Stimulated activated naive CD8-positive, alpha-beta T cell treated with anti-CD3 and anti-CD28 coated beads, Interleukin-15, amount 100 ng/mL, for 72 hours (primary cell): ENCODE data around the gene CIITA.
A peak's percentile ranks its signal among the peaks of the same experiment; 100 is the strongest.
"Not testable (repeated sequence)": the region's sequence is repeated elsewhere in the genome, so short reads cannot be mapped to it uniquely, and the experiment has no call there.

ENCODE experiments used
- ATAC-seq: fragments of 150-1000 bp; cut with Tn5 transposase; 2 replicates; pipeline ENCODE4 v1.10.0; 2021; ENCODE audit warnings: mild to moderate bottlenecking, moderate library complexity
- DNase-seq, 2 donors: peaks; one replicate each; pipeline ENCODE4 v3.0.0; 2021 to 2022
- H3K27ac Mint-ChIP-seq, 2 donors: one replicate each; pipeline ENCODE4 v1.8.0; 2022; ENCODE audit warnings: mild to moderate bottlenecking in 2 of 2, mixed read lengths in 2 of 2, moderate library complexity in 2 of 2
- H3K27me3 Mint-ChIP-seq: one replicate; pipeline ENCODE4 v1.8.0; 2022; ENCODE audit warnings: mixed read lengths
- H3K4me1 Mint-ChIP-seq: one replicate; pipeline ENCODE4 v1.8.0; 2022; ENCODE audit warnings: mild to moderate bottlenecking, mixed read lengths
- H3K4me3 Mint-ChIP-seq, 2 donors: one replicate each; pipeline ENCODE4 v1.8.0; 2022; ENCODE audit warnings: mild to moderate bottlenecking in 2 of 2, mixed read lengths in 2 of 2, moderate library complexity in 1 of 2
- H3K9me3 Mint-ChIP-seq, 2 donors: one replicate each; pipeline ENCODE4 v1.8.0; 2022; ENCODE audit warnings: mixed read lengths in 2 of 2

Gene CIITA

DNA sequence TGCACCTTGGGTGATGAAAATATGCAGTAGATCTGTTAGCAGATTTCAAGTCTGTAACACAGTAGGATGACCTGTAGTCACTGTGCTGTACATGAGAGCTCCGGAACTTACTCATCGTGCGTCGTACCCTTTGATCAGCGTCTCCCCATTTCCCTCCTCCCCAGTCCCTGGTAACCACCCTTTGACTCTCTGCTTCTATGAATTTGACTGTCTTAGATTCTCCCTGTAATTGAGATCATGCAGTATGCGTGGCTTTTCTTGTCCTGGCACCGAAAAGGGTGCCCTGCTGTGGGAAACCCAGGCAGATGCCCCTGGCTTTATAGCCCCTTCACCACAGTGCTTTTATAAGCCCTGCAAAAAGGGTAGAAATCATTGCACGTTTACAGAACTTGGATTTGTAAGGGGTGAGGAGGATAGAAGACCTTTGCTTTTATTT, 87.9 kb downstream of the CIITA start:
- DNase-seq, result peak in 1 of 2 donors; percentile 81
- peaks cover 8 to 10% of the 10 kb centered on the region in 2 donors for H3K9me3 Mint-ChIP-seq
- H3K27me3 Mint-ChIP-seq, result no peaks in the 10 kb centered on the region
- ATAC-seq, result peak; percentile 84
- H3K4me1 Mint-ChIP-seq, result peaks cover 38% of the 10 kb centered on the region
- peak overlapping the region; percentile 14 to 94 for H3K27ac Mint-ChIP-seq
- peak overlapping the region; percentile 17 to 64 for H3K4me3 Mint-ChIP-seq

GRCh38 chr16:10965440-10966061, 88.5 kb downstream of the CIITA start:
- peak in 1 of 2 donors; percentile 78 for DNase-seq
- peak; percentile 84 for ATAC-seq
- Mint-ChIP-seq H3K27me3 (no peaks in the 10 kb centered on the region), H3K9me3 (peaks cover 8 to 10% of the 10 kb centered on the region in 2 donors), H3K4me1 (peaks cover 38% of the 10 kb centered on the region), H3K27ac (peak overlapping the region; percentile 81 to 94), H3K4me3 (peak overlapping the region; percentile 36 to 65)

GRCh38 chr16:10966129-10966528, 89.1 kb downstream of the CIITA start:
- Mint-ChIP-seq H3K4me1 (peaks cover 38% of the 10 kb centered on the region), H3K27me3 (no peaks in the 10 kb centered on the region), H3K27ac (peak overlapping the region; percentile 81 to 94), H3K4me3 (peak overlapping the region; percentile 36 to 65), H3K9me3 (peaks cover 8 to 10% of the 10 kb centered on the region in 2 donors)
- DNase-seq (no peak), ATAC-seq (no peak)

GRCh38 chr16:10966559-10966958, 89.6 kb downstream of the CIITA start:
- not testable (repeated sequence) for H3K27me3 Mint-ChIP-seq, H3K4me3 Mint-ChIP-seq, H3K9me3 Mint-ChIP-seq, ATAC-seq
- Mint-ChIP-seq H3K4me1 (peaks cover 41% of the 10 kb centered on the region), H3K27ac (peak overlapping the region; percentile 81 to 94)
- peak in 1 of 2 donors; percentile 54 for DNase-seq

DNA sequence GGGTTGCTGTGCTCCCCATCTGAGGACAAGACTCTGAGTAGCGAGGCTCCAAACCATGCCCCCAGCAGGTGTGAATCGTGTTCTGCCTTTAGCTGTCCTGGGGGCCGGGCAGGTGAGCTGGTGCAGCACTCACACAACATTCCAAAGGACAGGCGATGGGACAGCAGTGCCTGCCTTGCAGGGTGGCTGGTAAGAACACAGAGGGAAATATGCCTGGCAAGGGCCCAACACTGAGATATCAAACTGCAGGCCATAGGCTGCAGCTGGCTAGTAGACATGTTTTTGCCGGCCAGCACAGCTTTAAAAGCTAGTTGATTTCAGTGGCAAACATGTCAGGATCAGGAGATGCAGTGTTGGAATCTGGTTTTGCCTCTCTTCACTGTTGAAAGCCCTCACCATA, 91.0 kb downstream of the CIITA start:
- DNase-seq, result no peak
- no peak overlapping the region for H3K4me3 Mint-ChIP-seq
- peaks cover 55% of the 10 kb centered on the region for H3K4me1 Mint-ChIP-seq
- peak overlapping the region in 1 of 2 donors; percentile 86 for H3K27ac Mint-ChIP-seq
- H3K9me3 Mint-ChIP-seq, result peaks cover 8 to 10% of the 10 kb centered on the region in 2 donors
- no peak for ATAC-seq
- no peaks in the 10 kb centered on the region for H3K27me3 Mint-ChIP-seq

- Mint-ChIP-seq H3K4me1 (peaks cover 61% of the 10 kb centered on the region), H3K27ac (peak overlapping the region in 1 of 2 donors; percentile 86), H3K9me3 (peaks cover 8 to 10% of the 10 kb centered on the region in 2 donors), H3K27me3 (no peaks in the 10 kb centered on the region), H3K4me3 (no peak overlapping the region)
- no peak for DNase-seq
- no peak for ATAC-seq
Measured at GRCh38 chr16:10968498-10968897, 91.5 kb downstream of the CIITA start.

DNA sequence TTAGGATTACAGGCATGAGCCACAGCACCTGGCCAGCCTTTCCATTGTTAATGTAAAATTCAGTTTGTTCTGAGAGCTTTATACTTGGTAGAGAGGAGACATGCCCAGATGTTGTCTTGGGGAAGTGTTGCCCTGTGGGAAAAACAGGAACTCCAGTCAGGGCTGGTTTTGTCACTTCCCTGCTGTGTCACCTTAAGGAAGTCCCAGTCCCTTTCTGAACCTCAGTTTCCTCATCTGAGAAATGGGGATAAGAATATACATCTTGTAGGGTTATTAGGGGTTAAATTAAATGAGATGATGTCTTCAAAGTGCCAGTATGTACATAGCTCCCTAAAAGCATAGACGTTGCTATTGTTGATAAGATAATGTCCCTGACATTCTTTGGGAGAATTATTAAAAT, 92.6 kb downstream of the CIITA start:
- ATAC-seq (no peak), DNase-seq (no peak)
- H3K27me3 Mint-ChIP-seq, result no peaks in the 10 kb centered on the region
- H3K27ac Mint-ChIP-seq, result no peak overlapping the region
- peaks cover 55% of the 10 kb centered on the region for H3K4me1 Mint-ChIP-seq
- H3K9me3 Mint-ChIP-seq, result peaks cover 8 to 10% of the 10 kb centered on the region in 2 donors
- H3K4me3 Mint-ChIP-seq, result no peak overlapping the region

- H3K4me3 Mint-ChIP-seq, result no peak overlapping the region
- DNase-seq, result no peak
- H3K27ac Mint-ChIP-seq, result no peak overlapping the region
- peaks cover 8 to 10% of the 10 kb centered on the region in 2 donors for H3K9me3 Mint-ChIP-seq
- no peak for ATAC-seq
- peaks cover 52% of the 10 kb centered on the region for H3K4me1 Mint-ChIP-seq
- no peaks in the 10 kb centered on the region for H3K27me3 Mint-ChIP-seq
Measured at GRCh38 chr16:10970065-10970464, 93.1 kb downstream of the CIITA start.

DNA sequence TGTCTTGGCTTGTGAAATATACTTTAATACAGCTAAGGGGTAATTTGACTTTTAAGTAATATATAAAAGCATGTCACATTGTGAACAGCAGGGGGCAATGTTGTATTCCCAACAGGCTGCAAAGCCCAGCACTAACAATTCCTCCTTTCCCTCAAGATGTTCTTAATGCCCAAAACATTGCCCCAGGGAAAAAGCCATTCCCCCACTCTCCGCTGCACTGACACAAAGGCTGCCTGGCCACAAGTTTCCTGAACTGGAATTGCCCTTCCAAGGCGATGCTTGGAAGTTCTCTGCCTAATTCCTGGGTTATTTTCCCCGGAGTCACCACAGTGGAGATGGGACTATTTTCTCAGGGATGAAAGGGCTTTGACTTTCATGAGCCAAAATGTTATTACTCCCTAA, 94.6 kb downstream of the CIITA start:
- peaks cover 37% of the 10 kb centered on the region for H3K4me1 Mint-ChIP-seq
- DNase-seq, result no peak

DNA sequence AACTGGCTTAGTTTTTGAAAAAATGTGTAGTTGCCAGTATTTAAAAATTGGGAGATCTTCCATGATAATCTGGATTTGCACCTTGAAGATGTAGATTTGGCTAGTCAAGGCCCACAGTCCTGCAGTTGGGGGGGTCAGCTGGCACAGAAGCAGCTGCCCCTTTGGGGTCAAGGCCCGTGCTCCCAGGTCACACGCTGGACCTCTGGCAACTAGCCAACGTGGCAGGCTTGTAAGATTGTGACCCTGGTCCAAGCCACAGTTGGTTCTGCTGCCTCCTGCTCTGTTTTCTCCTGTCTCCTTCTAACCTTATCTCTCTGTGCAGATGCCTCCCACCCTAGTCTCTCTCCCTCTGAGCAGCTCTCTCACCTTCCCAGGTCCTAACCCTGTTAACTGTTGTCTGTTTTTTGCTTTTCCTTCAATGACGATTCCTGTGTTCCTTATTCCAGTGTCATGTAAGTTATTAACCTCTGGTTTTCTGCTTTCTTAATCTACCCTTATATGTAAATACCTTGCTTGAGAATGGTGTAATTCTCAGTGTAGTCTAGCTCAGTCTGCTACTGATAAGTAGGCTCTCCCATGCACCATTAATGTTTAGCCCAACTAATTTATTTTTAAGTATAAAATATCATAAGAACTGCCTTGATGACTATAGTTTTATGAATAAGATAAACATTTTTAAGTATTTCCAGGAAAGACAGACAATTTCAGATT, 95.3 kb downstream of the CIITA start:
- DNase-seq (no peak), ATAC-seq (no peak)
- Mint-ChIP-seq H3K9me3 (no peaks in the 10 kb centered on the region), H3K4me1 (peaks cover 34% of the 10 kb centered on the region), H3K27me3 (no peaks in the 10 kb centered on the region), H3K4me3 (peak overlapping the region in 1 of 2 donors; percentile 6), H3K27ac (peak overlapping the region in 1 of 2 donors; percentile 3)

More for the DNA sequence above, 94.6 kb downstream of the CIITA start:
- Mint-ChIP-seq H3K4me3 (no peak overlapping the region), H3K27ac (no peak overlapping the region), H3K27me3 (no peaks in the 10 kb centered on the region), H3K9me3 (peaks cover 0 to under 1% of the 10 kb centered on the region in 2 donors)
- ATAC-seq, result no peak

DNA sequence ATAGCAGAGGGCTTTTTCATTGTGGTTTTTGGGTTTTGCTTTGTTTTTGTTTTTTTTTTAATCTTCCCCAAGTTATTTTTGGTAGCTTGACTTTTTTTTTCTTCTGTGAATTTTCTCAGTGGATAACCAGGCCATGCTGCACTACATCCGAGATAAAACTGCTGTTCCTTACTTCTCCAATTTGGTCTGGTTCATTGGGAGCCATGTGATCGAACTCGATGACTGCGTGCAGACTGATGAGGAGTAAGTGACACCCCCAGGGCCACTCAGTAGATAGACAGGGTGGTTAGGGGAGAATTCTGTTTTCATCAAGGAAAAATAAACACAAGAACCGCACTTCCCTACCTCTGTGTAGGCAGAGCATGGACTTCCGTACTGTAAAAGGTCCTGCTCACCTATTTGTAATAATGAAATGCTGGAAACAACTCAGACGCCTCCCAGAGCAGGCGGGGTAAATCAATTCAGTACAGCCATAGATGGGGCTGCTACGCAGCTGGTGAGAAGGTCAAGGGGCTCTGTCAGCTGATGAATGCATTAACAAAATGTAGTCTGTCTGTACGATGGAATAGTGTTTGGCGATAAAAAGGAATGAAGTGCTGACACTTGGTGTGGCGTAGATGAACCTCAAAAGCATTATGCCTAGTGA, 95.9 kb downstream of the CIITA start:
- Mint-ChIP-seq H3K4me3 (peak overlapping the region; percentile 28 to 31), H3K9me3 (no peaks in the 10 kb centered on the region), H3K27ac (peak overlapping the region; percentile 32 to 86), H3K27me3 (no peaks in the 10 kb centered on the region), H3K4me1 (peaks cover 39% of the 10 kb centered on the region)
- ATAC-seq (peak; percentile 18), DNase-seq (no peak)

- H3K27me3 Mint-ChIP-seq, result no peaks in the 10 kb centered on the region
- H3K27ac Mint-ChIP-seq, result no peak overlapping the region
- H3K9me3 Mint-ChIP-seq, result no peaks in the 10 kb centered on the region
- DNase-seq, result no peak
- H3K4me1 Mint-ChIP-seq, result peaks cover 38% of the 10 kb centered on the region
- H3K4me3 Mint-ChIP-seq, result no peak overlapping the region
- ATAC-seq, result no peak
Measured at GRCh38 chr16:10976634-10977033, 99.6 kb downstream of the CIITA start.

DNA sequence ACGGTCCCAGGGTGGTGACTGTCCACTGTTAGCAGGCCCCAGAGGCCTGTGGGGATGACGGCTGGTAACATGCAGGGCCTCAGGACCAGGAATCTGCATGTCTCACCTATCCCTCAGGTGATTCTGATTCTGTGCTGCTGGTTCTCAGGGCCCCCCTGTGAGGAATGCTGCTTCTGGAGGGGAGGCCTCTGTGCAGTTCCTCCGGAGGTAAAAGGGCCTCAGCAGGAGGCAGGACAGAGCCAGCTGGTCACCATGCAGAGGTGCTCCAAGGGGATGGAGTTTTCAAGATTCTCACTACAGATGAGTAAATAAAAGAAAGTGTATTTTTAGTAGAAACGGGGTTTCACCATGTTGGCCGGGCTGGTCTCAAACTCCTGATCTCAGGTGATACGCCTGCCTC, 101.1 kb downstream of the CIITA start:
- Mint-ChIP-seq H3K4me3 (no peak overlapping the region), H3K27ac (no peak overlapping the region), H3K27me3 (no peaks in the 10 kb centered on the region), H3K9me3 (no peaks in the 10 kb centered on the region), H3K4me1 (peaks cover 24% of the 10 kb centered on the region)
- no peak for DNase-seq
- ATAC-seq, result no peak

DNA sequence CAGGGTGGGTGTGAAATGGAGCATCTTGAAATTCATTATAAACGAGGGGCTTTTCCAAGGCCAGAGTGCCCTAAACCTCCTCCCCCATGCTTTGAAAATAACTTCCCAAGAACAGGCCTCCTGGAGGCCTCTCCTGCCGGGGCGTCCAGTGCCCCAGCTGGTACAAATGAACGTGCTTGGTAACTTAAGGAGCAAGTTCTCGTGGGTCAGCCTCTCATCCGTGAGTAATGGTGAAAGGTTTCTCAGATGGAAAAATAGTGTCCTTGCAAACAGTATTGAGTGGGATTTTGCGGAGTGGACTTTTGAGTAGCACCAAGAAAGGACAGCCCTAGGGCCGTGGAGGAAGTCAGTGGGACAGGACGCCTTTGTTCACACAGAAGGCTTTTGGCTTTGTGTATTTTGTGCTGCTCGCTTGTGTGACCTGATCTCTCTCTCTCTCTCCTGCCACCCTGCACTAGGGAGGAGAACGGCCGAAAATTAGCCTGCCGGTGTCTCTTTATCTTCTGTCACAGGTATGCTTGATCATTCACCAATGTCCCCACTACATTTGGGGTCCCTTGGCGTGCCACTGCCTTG, 102.0 kb downstream of the CIITA start:
- no peaks in the 10 kb centered on the region for H3K9me3 Mint-ChIP-seq
- no peak for ATAC-seq
- DNase-seq, result no peak
- no peaks in the 10 kb centered on the region for H3K27me3 Mint-ChIP-seq
- peaks cover 19% of the 10 kb centered on the region for H3K4me1 Mint-ChIP-seq
- no peak overlapping the region for H3K27ac Mint-ChIP-seq
- H3K4me3 Mint-ChIP-seq, result no peak overlapping the region

DNA sequence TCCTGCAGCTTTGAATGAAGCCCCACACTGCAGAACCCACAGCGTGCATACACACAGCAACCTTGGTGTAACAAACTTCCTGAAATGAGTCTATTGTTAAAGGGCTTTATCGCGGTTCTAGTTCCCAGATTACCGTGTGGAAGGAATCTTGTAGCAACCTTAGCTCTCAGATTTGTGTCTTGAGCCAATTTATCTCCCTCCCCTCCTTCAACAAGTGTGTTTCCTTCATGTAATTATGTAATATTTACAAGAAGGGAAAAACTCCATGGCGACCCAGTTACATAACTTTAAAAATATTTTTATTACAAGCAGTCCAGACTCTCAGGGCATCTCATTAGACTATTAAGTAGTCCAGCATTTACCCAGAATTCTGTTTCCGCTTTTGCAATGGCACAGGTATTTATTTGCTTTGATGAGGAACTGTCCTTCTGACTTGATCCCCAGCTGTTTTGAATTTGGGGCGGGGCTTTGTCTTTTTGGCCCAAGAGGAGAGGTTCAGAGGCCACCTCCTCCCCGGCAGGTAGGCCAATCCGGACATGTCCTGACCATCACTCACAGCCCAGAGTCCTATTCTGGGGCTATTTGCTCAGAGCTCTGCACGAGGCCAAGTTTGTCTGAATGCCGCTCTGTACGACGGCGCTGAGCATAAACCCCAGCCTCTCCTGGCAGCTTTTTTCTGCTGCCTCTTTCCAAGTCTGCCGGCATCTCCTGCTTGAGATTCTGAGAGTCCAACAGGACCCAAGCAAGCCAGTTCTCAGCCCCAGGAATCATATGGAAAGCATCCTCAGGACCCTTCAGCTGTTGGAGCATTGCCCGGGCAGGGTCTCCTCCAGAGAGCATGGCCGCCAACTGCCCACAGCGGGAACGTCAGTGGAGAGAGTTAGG, 103.0 kb downstream of the CIITA start:
- ATAC-seq, result no peak
- Mint-ChIP-seq H3K9me3 (no peaks in the 10 kb centered on the region), H3K4me1 (peaks cover 20% of the 10 kb centered on the region), H3K27me3 (no peaks in the 10 kb centered on the region), H3K4me3 (no peak overlapping the region), H3K27ac (no peak overlapping the region)
- DNase-seq, result no peak
